Esophagus squamous epithelium (tissue), 5 donors: ENCODE results near the gene COL15A1. TPM values are rescaled to one million over a fixed set of nuclear protein-coding genes. Genes with fewer than 3 reads are reported as not detected.

Experiments
- DNase-seq: peaks from one replicate; lab custom pipeline; 2025; lab: John Stamatoyannopoulos, UW
- H3K27ac ChIP-seq, 4 donors: fragments of 200-600 bp; sonication (generic); one replicate each; pipeline ENCODE4 v1.5.1; 2016 to 2019; ENCODE audit warnings: mild to moderate bottlenecking in 1 of 4
- H3K27me3 ChIP-seq, 4 donors: fragments of 200-600 bp; sonication (generic); 1 replicate in 3 of 4; 2 replicates in 1 of 4; pipeline versions ENCODE4 v1.5.1 to v1.6.0; 2017 to 2021; ENCODE audit warnings: antibody characterized with exemption in 1 of 4
- H3K36me3 ChIP-seq, 3 donors: fragments of 200-600 bp; sonication (generic); one replicate each; pipeline ENCODE4 v1.5.1; 2016 to 2019
- H3K4me1 ChIP-seq, 3 donors: fragments of 200-600 bp; sonication (generic); one replicate each; pipeline ENCODE4 v1.5.1; 2017 to 2019
- H3K4me3 ChIP-seq, 4 donors: fragments of 200-600 bp; sonication (generic); 1 replicate in 3 of 4; 2 replicates in 1 of 4; pipeline ENCODE4 v1.5.1; 2016 to 2019; ENCODE audit warnings: mild to moderate bottlenecking in 2 of 4, moderate library complexity in 1 of 4
- H3K9me3 ChIP-seq, 3 donors: fragments of 200-600 bp; sonication (generic); one replicate each; pipeline ENCODE4 v1.5.1; 2016 to 2019
- CTCF ChIP-seq, 6 experiments: fragments of 450-650 bp in 4 of 6; fragments of 200-600 bp in 2 of 6; sonication (generic) in 2 of 6; IDR thresholded peaks; one replicate each; pipeline ENCODE4 v1.5.1; 2016 to 2019; ENCODE audit warnings: antibody characterized with exemption in 6 of 6, mild to moderate bottlenecking in 4 of 6, moderate library complexity in 4 of 6
- POLR2A ChIP-seq, 4 donors: fragments of 450-650 bp; IDR thresholded peaks; one replicate each; pipeline ENCODE4 v1.6.1; 2017; ENCODE audit warnings: antibody characterized with exemption in 4 of 4, mild to moderate bottlenecking in 4 of 4, moderate library complexity in 3 of 4
- WGBS, 2 donors: methylation state at CpG; one replicate each; pipeline ENCODE4 v1.1.5; 2018; 5-methylcytosine and 5-hydroxymethylcytosine counted together
- intact Hi-C: fragments of 100-400 bp; cut with DNase I; formaldehyde crosslinking; loops from one replicate; pipeline ENCODE4 v1.15.0; 2022
- total RNA-seq, 4 donors: library from RNA; depleted of rRNA; stranded (reverse); fragments of >200 nt; gene quantifications; one replicate each; pipeline ENCODE4 v1.1.0, GENCODE V29; 2016
- donor health status: DM: yes; HTN: yes; CAD: no.

Gene COL15A1
- total RNA-seq, 4 donors from 2014 or later = 3.4 to 33.2 (median 9.7) TPM

DNA sequence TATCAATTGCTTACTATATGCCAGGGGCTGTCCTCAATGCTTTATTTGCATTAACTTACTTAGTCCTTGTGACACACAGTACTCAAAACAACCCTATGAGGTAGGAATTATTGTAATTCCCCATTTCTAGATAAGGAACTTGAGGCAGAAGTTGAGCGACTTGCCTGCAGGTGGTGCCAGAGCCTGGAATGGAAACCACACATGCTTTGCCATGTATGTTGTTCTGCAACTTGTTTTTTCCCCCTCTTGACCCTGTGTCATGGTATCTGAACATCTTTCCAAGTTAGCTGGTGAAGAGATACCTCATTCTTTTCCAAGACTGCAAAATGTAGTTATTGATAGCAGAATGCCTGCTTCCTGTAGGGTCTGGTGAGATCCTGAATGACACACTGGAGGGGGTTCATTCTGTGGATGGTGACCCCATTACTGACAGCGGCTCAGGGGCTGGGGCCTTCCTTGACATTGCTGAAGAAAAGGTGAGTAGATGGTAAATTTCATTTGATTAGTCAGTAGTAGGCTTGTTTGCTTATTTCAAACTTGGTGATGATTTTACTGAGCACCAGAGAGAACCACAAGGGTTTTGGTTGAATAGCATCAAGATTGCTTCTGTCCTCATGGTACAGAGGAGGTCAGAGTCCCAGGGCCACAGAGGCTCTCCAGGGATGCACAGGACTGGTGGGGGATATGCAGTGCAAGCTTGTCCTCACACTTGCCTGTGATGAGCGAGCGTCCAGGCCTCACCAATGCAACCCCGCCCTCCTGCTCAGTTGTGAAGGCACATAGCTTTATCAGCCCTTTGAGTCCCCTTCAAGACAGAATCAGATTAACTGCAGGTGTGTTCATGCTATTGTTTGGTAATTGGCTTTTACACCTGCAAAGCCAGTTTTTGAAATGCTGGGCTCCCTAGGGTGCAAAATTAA lies 57.0 kb downstream of the COL15A1 start:
- no peak for TF ChIP-seq POLR2A (IDR thresholded peaks at IDR 0.05)
- TF ChIP-seq CTCF (IDR thresholded peaks at IDR 0.05) = peak in 5 of 6 experiments; percentile 52 to 75 (median 70)
- WGBS, 2 donors = 61 to 66% methylated on average over 3 to 5 of the region's 5 CpGs
- no peak for DNase-seq
- Histone ChIP-seq H3K4me1 (peaks cover 0 to 27% (median 10%) of the 10 kb centered on the region in 3 donors), H3K4me3 (no peak overlapping the region), H3K27me3 (peaks cover 0 to 6% (median 0%) of the 10 kb centered on the region in 4 donors), H3K36me3 (peaks cover 0 to 21% (median 0%) of the 10 kb centered on the region in 3 donors), H3K27ac (no peak overlapping the region), H3K9me3 (no peaks in the 10 kb centered on the region)
- intact Hi-C loops = no loop called here

DNA sequence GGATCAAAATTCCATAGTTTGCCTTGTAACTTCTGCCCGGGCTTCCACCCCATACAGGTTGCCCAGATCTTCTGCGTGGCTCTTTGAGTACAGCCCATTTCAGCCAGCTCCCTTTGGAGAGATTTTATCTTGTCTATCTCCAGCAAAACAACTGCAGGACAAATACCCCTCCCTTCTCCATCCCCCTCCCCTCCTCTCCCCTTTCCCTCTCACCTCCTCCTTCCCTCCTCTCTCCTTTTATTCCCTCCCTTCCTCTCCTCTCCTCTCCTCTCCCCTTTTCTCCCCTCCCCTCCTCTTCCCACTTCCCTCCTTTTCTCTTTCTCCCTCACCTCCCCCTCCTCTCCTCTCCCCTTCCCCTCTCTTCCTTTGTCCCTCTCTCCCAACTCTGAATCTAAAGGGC lies 58.2 kb downstream of the COL15A1 start:
- intact Hi-C loops = no loop called here

GRCh38 chr9:99002706-99003105 lies 59.0 kb downstream of the COL15A1 start:
- Histone ChIP-seq H3K4me3 (no peak overlapping the region), H3K27me3 (peaks cover 0 to 6% (median 0%) of the 10 kb centered on the region in 4 donors), H3K27ac (no peak overlapping the region), H3K4me1 (peaks cover 0 to 20% (median 10%) of the 10 kb centered on the region in 3 donors), H3K9me3 (no peaks in the 10 kb centered on the region), H3K36me3 (peaks cover 0 to 22% (median 0%) of the 10 kb centered on the region in 3 donors)
- no peak for TF ChIP-seq POLR2A (IDR thresholded peaks at IDR 0.05)
- TF ChIP-seq CTCF (IDR thresholded peaks at IDR 0.05) = no peak
- intact Hi-C loops = no loop called here
- no peak for DNase-seq

More for the DNA sequence above, 58.2 kb downstream of the COL15A1 start:
- Histone ChIP-seq H3K9me3 (no peaks in the 10 kb centered on the region), H3K4me1 (peaks cover 0 to 27% (median 10%) of the 10 kb centered on the region in 3 donors), H3K36me3 (peaks cover 0 to 22% (median 0%) of the 10 kb centered on the region in 3 donors), H3K4me3 (no peak overlapping the region), H3K27me3 (peaks cover 0 to 6% (median 0%) of the 10 kb centered on the region in 4 donors), H3K27ac (no peak overlapping the region)
- DNase-seq = no peak
- TF ChIP-seq POLR2A (IDR thresholded peaks at IDR 0.05) (no peak), CTCF (IDR thresholded peaks at IDR 0.05) (no peak)
- 89 to 96% methylated on average over 2 of the region's 2 CpGs for WGBS, 2 donors

DNA sequence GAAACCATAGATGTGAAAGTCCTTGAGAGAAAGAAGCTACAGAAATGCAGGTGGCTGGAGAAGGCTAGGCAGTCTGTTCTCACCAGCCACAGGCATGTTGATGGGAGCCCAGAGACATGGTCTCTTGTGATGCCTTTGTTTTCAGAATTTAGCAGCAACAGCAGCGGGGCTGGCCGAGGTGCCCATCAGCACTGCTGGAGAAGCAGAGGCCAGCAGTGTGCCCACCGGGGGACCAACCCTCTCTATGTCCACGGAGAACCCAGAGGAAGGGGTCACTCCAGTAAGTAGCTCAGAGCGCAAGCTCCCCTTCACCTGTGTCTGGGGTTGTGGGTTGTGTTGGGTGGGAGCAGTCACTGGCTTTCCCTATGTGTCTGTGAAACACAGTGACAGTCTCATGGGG lies 59.6 kb downstream of the COL15A1 start:
- DNase-seq = no peak
- H3K9me3 ChIP-seq = no peaks in the 10 kb centered on the region
- intact Hi-C loops = no loop called here
- TF ChIP-seq CTCF (IDR thresholded peaks at IDR 0.05) (no peak), POLR2A (IDR thresholded peaks at IDR 0.05) (no peak)
- H3K36me3 ChIP-seq = peaks cover 0 to 22% (median 0%) of the 10 kb centered on the region in 3 donors
- peaks cover 0 to 14% (median 9%) of the 10 kb centered on the region in 3 donors for H3K4me1 ChIP-seq
- no peak overlapping the region for H3K27ac ChIP-seq
- peaks cover 0 to 4% (median 0%) of the 10 kb centered on the region in 4 donors for H3K27me3 ChIP-seq
- WGBS, 2 donors = 80% methylated on average over 1 of the region's 5 CpGs; no CpG with 5 or more reads in 1 of the 2 donors
- H3K4me3 ChIP-seq = no peak overlapping the region

DNA sequence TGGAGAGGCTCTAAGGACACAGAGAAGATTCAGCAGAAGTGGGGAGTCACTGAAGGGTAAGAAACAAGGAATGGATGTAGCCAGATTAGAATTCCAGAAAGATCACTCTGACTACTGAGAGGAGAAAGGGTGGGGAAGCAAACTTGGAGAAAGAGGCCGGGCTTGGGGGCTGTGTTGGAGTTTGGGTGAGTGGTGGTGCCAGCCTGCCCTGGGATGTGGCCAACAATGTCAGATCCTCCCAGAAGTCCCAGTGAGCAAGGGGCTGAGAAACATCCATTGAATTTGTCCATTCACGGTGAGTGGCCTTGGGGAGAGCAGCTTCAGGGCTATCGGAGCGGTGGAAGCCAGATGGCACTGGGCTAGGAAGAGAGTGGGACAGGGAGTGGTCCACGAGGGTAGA lies 60.4 kb downstream of the COL15A1 start:
- DNase-seq = no peak
- 83 to 88% methylated on average over 5 of the region's 5 CpGs for WGBS, 2 donors
- Histone ChIP-seq H3K4me3 (no peak overlapping the region), H3K9me3 (no peaks in the 10 kb centered on the region), H3K36me3 (peaks cover 0 to 22% (median 0%) of the 10 kb centered on the region in 3 donors), H3K27ac (no peak overlapping the region), H3K4me1 (peaks cover 0 to 6% (median 1%) of the 10 kb centered on the region in 3 donors), H3K27me3 (no peaks in the 10 kb centered on the region)
- intact Hi-C loops = no loop called here
- TF ChIP-seq POLR2A (IDR thresholded peaks at IDR 0.05) (no peak), CTCF (IDR thresholded peaks at IDR 0.05) (no peak)
